ENCODE measurements around the gene PABPC1L. TPM values are rescaled to one million over a fixed set of nuclear protein-coding genes. Genes with fewer than 3 reads are reported as not detected.

PABPC1L gene
- total RNA-seq, 1 experiment from 2014 or later, result 54.6 TPM

- DNase-seq (ENCODE audit: low spot score), result no peak
Measured at GRCh38 chr20:44900231-44900854, 9.5 kb upstream of the PABPC1L start.

GRCh38 chr20:44901974-44902373, 7.9 kb upstream of the PABPC1L start:
- no peak for DNase-seq (ENCODE audit: low spot score)

GRCh38 chr20:44904377-44904776, 5.5 kb upstream of the PABPC1L start:
- no peak for DNase-seq (ENCODE audit: low spot score)

GRCh38 chr20:44908987-44909871, 631 bp upstream of the PABPC1L start:
- no peak for DNase-seq (ENCODE audit: low spot score)

GRCh38 chr20:44910690-44911262, 916 bp downstream of the PABPC1L start:
- DNase-seq (ENCODE audit: low spot score), result peak; percentile 65

- peak; percentile 98 for DNase-seq (ENCODE audit: low spot score)
Measured at GRCh38 chr20:44911264-44911921, 1.5 kb downstream of the PABPC1L start.

- DNase-seq (ENCODE audit: low spot score), result no peak
Measured at GRCh38 chr20:44912189-44912588, 2.3 kb downstream of the PABPC1L start.

- no peak for DNase-seq (ENCODE audit: low spot score)
Measured at GRCh38 chr20:44914924-44915323, 5.1 kb downstream of the PABPC1L start.

GRCh38 chr20:44916586-44916985, 6.7 kb downstream of the PABPC1L start:
- no peak for DNase-seq (ENCODE audit: low spot score)

GRCh38 chr20:44917399-44917798, 7.5 kb downstream of the PABPC1L start:
- DNase-seq (ENCODE audit: low spot score), result no peak

GRCh38 chr20:44918342-44918741, 8.5 kb downstream of the PABPC1L start:
- DNase-seq (ENCODE audit: low spot score), result no peak

- no peak for DNase-seq (ENCODE audit: low spot score)
Measured at GRCh38 chr20:44918761-44919160, 8.9 kb downstream of the PABPC1L start.

GRCh38 chr20:44921447-44921846, 11.6 kb downstream of the PABPC1L start:
- no peak for DNase-seq (ENCODE audit: low spot score)

GRCh38 chr20:44924541-44924940, 14.7 kb downstream of the PABPC1L start:
- DNase-seq (ENCODE audit: low spot score), result no peak

- DNase-seq (ENCODE audit: low spot score), result no peak
Measured at GRCh38 chr20:44928595-44928994, 18.7 kb downstream of the PABPC1L start.

GRCh38 chr20:44930517-44931168, 20.8 kb downstream of the PABPC1L start:
- DNase-seq (ENCODE audit: low spot score), result no peak

GRCh38 chr20:44931911-44932310, 22.1 kb downstream of the PABPC1L start:
- no peak for DNase-seq (ENCODE audit: low spot score)

- DNase-seq (ENCODE audit: low spot score), result no peak
Measured at GRCh38 chr20:44932916-44933315, 23.1 kb downstream of the PABPC1L start.

- no peak for DNase-seq (ENCODE audit: low spot score)
Measured at GRCh38 chr20:44936510-44936909, 26.6 kb downstream of the PABPC1L start.

- DNase-seq (ENCODE audit: low spot score), result no peak
Measured at GRCh38 chr20:44938637-44939036, 28.8 kb downstream of the PABPC1L start.

GRCh38 chr20:44941120-44941691, 31.3 kb downstream of the PABPC1L start:
- DNase-seq (ENCODE audit: low spot score), result no peak

Data from HT-29 (cell line).